K562 (cell line): ENCODE data around the gene RO60. TPM values are rescaled to one million over a fixed set of nuclear protein-coding genes. Genes with fewer than 3 reads are reported as not detected.
A peak's percentile ranks its signal among the peaks of the same experiment; 100 is the strongest.

Experiments
- ATF1 ChIP-seq, 2 experiments: fragments of 450-650 bp in 1 of 2; IDR thresholded peaks; 2 replicates each; pipeline ENCODE4 v1.6.1; 2016; ENCODE audit warnings: missing compliant biosample characterization in 1 of 2, missing genetic modification characterization in 1 of 2
- HOXB6 ChIP-seq: fragments of 250-450 bp; sonication (Bioruptor Pico); IDR thresholded peaks from 2 replicates; pipeline ENCODE4 v1.5.1; 2022; ENCODE audit warnings: mild to moderate bottlenecking, borderline replicate concordance
- NCOA1 ChIP-seq: fragments of 450-650 bp; IDR thresholded peaks from 2 replicates; pipeline ENCODE4 v1.6.1; 2016; ENCODE audit warnings: low read depth
- RAD51 ChIP-seq: fragments of 450-650 bp; IDR thresholded peaks from 2 replicates; pipeline ENCODE4 v1.7.1; 2016; ENCODE audit warnings: low read depth, mild to moderate bottlenecking, borderline replicate concordance
- REST ChIP-seq, 2 experiments: fragments of 450-650 bp; formaldehyde crosslinking in 1 of 2; IDR thresholded peaks; 2 replicates each; pipeline versions ENCODE4 v1.4.0 to v1.6.1; 2014 to 2020; ENCODE audit warnings: mild to moderate bottlenecking in 2 of 2, borderline replicate concordance in 1 of 2, low read depth in 1 of 2
- polyA plus RNA-seq, 8 experiments: library from polyadenylated mRNA; depleted of rRNA in 4 of 8; stranded (reverse) in 5 of 8; unstranded in 3 of 8; fragments of >200 nt; fragmentation: Nextera tagmentation in 2 of 8; fragmentation: Illumina TruSeq in 1 of 8; extraction: Ambion mirVana in 2 of 8; extraction: Trizol in 1 of 8; gene quantifications; 2 replicates each; pipeline versions ENCODE4 v1.2.1 to v1.2.3, GENCODE V29; 2011 to 2014; ENCODE audit warnings: inconsistent platforms in 1 of 8, missing spikeins in 1 of 8
- total RNA-seq, 7 experiments: library from RNA; depleted of rRNA in 6 of 7; stranded (reverse); fragments of >200 nt in 6 of 7; fragmentation: Illumina TruSeq in 2 of 7; extraction: Trizol in 2 of 7; gene quantifications; 2 replicates each; pipeline versions ENCODE4 v1.2.1 to v1.2.3, GENCODE V29; 2011 to 2021; ENCODE audit warnings: low replicate concordance in 1 of 7
- TF ChIP-seq, protein P1 (sequence below): fragments of 450-650 bp; IDR thresholded peaks from 2 replicates; pipeline ENCODE4 v1.6.1; 2016; ENCODE audit warnings: mild to moderate bottlenecking, moderate library complexity

Gene RO60
- total and polyA plus RNA-seq, 9 of the 15 experiments (the other 6 are each of a cell fraction or from before 2014, with no cell fraction given): 24.9 to 187 (median 101) TPM

- TF ChIP-seq, protein P1, sequence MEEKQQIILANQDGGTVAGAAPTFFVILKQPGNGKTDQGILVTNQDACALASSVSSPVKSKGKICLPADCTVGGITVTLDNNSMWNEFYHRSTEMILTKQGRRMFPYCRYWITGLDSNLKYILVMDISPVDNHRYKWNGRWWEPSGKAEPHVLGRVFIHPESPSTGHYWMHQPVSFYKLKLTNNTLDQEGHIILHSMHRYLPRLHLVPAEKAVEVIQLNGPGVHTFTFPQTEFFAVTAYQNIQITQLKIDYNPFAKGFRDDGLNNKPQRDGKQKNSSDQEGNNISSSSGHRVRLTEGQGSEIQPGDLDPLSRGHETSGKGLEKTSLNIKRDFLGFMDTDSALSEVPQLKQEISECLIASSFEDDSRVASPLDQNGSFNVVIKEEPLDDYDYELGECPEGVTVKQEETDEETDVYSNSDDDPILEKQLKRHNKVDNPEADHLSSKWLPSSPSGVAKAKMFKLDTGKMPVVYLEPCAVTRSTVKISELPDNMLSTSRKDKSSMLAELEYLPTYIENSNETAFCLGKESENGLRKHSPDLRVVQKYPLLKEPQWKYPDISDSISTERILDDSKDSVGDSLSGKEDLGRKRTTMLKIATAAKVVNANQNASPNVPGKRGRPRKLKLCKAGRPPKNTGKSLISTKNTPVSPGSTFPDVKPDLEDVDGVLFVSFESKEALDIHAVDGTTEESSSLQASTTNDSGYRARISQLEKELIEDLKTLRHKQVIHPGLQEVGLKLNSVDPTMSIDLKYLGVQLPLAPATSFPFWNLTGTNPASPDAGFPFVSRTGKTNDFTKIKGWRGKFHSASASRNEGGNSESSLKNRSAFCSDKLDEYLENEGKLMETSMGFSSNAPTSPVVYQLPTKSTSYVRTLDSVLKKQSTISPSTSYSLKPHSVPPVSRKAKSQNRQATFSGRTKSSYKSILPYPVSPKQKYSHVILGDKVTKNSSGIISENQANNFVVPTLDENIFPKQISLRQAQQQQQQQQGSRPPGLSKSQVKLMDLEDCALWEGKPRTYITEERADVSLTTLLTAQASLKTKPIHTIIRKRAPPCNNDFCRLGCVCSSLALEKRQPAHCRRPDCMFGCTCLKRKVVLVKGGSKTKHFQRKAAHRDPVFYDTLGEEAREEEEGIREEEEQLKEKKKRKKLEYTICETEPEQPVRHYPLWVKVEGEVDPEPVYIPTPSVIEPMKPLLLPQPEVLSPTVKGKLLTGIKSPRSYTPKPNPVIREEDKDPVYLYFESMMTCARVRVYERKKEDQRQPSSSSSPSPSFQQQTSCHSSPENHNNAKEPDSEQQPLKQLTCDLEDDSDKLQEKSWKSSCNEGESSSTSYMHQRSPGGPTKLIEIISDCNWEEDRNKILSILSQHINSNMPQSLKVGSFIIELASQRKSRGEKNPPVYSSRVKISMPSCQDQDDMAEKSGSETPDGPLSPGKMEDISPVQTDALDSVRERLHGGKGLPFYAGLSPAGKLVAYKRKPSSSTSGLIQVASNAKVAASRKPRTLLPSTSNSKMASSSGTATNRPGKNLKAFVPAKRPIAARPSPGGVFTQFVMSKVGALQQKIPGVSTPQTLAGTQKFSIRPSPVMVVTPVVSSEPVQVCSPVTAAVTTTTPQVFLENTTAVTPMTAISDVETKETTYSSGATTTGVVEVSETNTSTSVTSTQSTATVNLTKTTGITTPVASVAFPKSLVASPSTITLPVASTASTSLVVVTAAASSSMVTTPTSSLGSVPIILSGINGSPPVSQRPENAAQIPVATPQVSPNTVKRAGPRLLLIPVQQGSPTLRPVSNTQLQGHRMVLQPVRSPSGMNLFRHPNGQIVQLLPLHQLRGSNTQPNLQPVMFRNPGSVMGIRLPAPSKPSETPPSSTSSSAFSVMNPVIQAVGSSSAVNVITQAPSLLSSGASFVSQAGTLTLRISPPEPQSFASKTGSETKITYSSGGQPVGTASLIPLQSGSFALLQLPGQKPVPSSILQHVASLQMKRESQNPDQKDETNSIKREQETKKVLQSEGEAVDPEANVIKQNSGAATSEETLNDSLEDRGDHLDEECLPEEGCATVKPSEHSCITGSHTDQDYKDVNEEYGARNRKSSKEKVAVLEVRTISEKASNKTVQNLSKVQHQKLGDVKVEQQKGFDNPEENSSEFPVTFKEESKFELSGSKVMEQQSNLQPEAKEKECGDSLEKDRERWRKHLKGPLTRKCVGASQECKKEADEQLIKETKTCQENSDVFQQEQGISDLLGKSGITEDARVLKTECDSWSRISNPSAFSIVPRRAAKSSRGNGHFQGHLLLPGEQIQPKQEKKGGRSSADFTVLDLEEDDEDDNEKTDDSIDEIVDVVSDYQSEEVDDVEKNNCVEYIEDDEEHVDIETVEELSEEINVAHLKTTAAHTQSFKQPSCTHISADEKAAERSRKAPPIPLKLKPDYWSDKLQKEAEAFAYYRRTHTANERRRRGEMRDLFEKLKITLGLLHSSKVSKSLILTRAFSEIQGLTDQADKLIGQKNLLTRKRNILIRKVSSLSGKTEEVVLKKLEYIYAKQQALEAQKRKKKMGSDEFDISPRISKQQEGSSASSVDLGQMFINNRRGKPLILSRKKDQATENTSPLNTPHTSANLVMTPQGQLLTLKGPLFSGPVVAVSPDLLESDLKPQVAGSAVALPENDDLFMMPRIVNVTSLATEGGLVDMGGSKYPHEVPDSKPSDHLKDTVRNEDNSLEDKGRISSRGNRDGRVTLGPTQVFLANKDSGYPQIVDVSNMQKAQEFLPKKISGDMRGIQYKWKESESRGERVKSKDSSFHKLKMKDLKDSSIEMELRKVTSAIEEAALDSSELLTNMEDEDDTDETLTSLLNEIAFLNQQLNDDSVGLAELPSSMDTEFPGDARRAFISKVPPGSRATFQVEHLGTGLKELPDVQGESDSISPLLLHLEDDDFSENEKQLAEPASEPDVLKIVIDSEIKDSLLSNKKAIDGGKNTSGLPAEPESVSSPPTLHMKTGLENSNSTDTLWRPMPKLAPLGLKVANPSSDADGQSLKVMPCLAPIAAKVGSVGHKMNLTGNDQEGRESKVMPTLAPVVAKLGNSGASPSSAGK: peak; percentile 59
- TF ChIP-seq HOXB6 (no peak), RAD51 (peak; percentile 57; the same call in 1 of the 2 replicates), REST (IDR thresholded peaks at IDR 0.05; ENCODE audit: borderline replicate concordance) (peak; percentile 65), REST (CRISPR knock-in tag; IDR thresholded peaks at IDR 0.05; ENCODE audit: low read depth) (peak; percentile 59; the same call in 1 of the 2 replicates), NCOA1 (peak; percentile 29; the same call in 1 of the 2 replicates), ATF1 (CRISPR knock-in tag; IDR thresholded peaks at IDR 0.05) (no peak; the same call in 1 of the 2 replicates), ATF1 (tag; IDR thresholded peaks at IDR 0.05) (peak; percentile 99)
Observed at GRCh38 chr1:193059282-193060114, at the start of gene RO60, which contains the start of gene UCHL5 (continued).
